Panc1 (cell line): ENCODE data around the gene SPTBN1. TPM values are rescaled to one million over a fixed set of nuclear protein-coding genes. Genes with fewer than 3 reads are reported as not detected.

Experiments
- ATAC-seq: fragments of 200-7000 bp; cut with Tn5 transposase; 2 replicates; pipeline ENCODE4 v1.9.1; 2020; ENCODE audit warnings: mild to moderate bottlenecking, moderate library complexity
- BruUV-seq: library from RNA; stranded (reverse); fragments of 400-500 nt; replicated peaks from 2 replicates; lab custom pipeline; 2021; lab: Mats Ljungman, UMichigan
- CTCF ChIA-PET: fragments of 300-600 bp; sonication (Branson Sonifier 250); formaldehyde crosslinking; loops from one replicate; lab custom pipeline; 2022; ENCODE audit warnings: antibody characterized with exemption; lab: Charles Lee
- POLR2A ChIA-PET: fragments of 300-600 bp; sonication (Branson Sonifier 250); formaldehyde crosslinking; loops from one replicate; lab custom pipeline; 2022; ENCODE audit warnings: antibody characterized with exemption; lab: Charles Lee
- DNase-seq: peaks from one replicate; pipeline ENCODE4 v3.0.0-alpha.2; 2010; ENCODE audit warnings: low read depth, low spot score
- H3K27ac ChIP-seq: 2 replicates; pipeline ENCODE4 v1.5.1; 2011; ENCODE audit warnings: mild to moderate bottlenecking, low read length, inconsistent platforms
- H3K27me3 ChIP-seq: fragments of 200-500 bp; sonication (Bioruptor generic); 2 replicates; pipeline ENCODE4 v1.6.0; 2014; ENCODE audit warnings: low read length, inconsistent platforms; ENCODE audit not compliant: control insufficient read depth, insufficient read depth
- H3K36me3 ChIP-seq: fragments of 200-500 bp; sonication (Bioruptor generic); 2 replicates; pipeline ENCODE4 v1.5.1; 2014; ENCODE audit warnings: inconsistent platforms, mild to moderate bottlenecking, low read length, moderate library complexity; ENCODE audit not compliant: control insufficient read depth, insufficient read depth
- H3K4me1 ChIP-seq: 2 replicates; pipeline ENCODE4 v1.5.1; 2011; ENCODE audit warnings: inconsistent platforms, mild to moderate bottlenecking, low read length, moderate library complexity; ENCODE audit not compliant: control insufficient read depth, insufficient read depth
- H3K4me3 ChIP-seq, 2 experiments: 2 replicates each; pipeline ENCODE4 v1.5.1; 2011 to 2012; ENCODE audit warnings: low read depth in 2 of 2, low read length in 2 of 2, mild to moderate bottlenecking in 2 of 2, inconsistent platforms in 1 of 2, moderate library complexity in 1 of 2
- H3K9me3 ChIP-seq: fragments of 200-500 bp; sonication (Bioruptor generic); 2 replicates; pipeline ENCODE4 v1.5.1; 2014; ENCODE audit warnings: low read depth, mild to moderate bottlenecking, inconsistent platforms, low read length, moderate library complexity; ENCODE audit not compliant: control insufficient read depth, insufficient read depth
- POLR2AphosphoS5 ChIP-seq: IDR thresholded peaks from 2 replicates; pipeline ENCODE4 v1.6.1; 2012; ENCODE audit warnings: mild to moderate bottlenecking, low read depth, low read length, moderate library complexity
- SIN3A ChIP-seq: IDR thresholded peaks from 2 replicates; pipeline ENCODE4 v1.6.1; 2012; ENCODE audit warnings: low read depth, mild to moderate bottlenecking, low read length, moderate library complexity, borderline replicate concordance; ENCODE audit not compliant: insufficient read depth
- TCF7L2 ChIP-seq: IDR thresholded peaks from 2 replicates; pipeline ENCODE4 v1.6.1; 2011; ENCODE audit warnings: mild to moderate bottlenecking, low read depth, low read length, inconsistent platforms
- in situ Hi-C: cut with HindIII; loops from 2 replicates; pipeline ENCODE4 v1.10.0; 2016; ENCODE audit warnings: low sequenced_read_pairs, low pct_unique_long_range_greater_than_20kb
- intact Hi-C: fragments of 100-400 bp; cut with micrococcal nuclease; formaldehyde crosslinking; loops from one replicate; pipeline ENCODE4 v1.10.0; 2022; ENCODE audit not compliant: unreplicated experiment
- total RNA-seq: library from RNA; stranded (reverse); gene quantifications from one replicate; pipeline ENCODE4 v1.2.1, GENCODE V29; 2021; ENCODE audit not compliant: unreplicated experiment
- TF ChIP-seq, protein P1 (sequence below): fragments of 450-650 bp; IDR thresholded peaks from 2 replicates; pipeline ENCODE4 v1.5.1; 2017; ENCODE audit warnings: mild to moderate bottlenecking
- TF ChIP-seq, protein P2 (sequence below), 2 experiments: IDR thresholded peaks; 2 replicates each; pipeline ENCODE4 v1.6.1; 2011 to 2012; ENCODE audit warnings: low read depth in 2 of 2, control low read depth in 1 of 2, low read length in 1 of 2, mild to moderate bottlenecking in 1 of 2, moderate library complexity in 1 of 2; ENCODE audit not compliant: insufficient read depth in 1 of 2

SPTBN1 gene
- total RNA-seq, 1 experiment from 2014 or later, result 169 TPM

DNA sequence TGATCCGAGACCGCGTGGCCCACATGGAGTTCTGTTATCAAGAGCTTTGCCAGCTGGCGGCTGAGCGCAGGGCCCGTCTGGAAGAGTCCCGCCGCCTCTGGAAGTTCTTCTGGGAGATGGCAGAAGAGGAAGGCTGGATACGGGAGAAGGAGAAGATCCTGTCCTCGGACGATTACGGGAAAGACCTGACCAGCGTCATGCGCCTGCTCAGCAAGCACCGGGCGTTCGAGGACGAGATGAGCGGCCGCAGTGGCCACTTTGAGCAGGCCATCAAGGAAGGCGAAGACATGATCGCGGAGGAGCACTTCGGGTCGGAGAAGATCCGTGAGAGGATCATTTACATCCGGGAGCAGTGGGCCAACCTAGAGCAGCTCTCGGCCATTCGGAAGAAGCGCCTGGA lies 172.8 kb downstream of the SPTBN1 start:
- Histone ChIP-seq H3K36me3 (peaks cover 33% of the 10 kb centered on the region), H3K4me3 (no peak overlapping the region), H3K9me3 (no peaks in the 10 kb centered on the region), H3K27ac (no peak overlapping the region), H3K4me1 (peaks cover 6% of the 10 kb centered on the region; the same call in 1 of the 2 replicates), H3K27me3 (no peaks in the 10 kb centered on the region)
- in situ Hi-C loops (no loop called here), intact Hi-C loops (no loop called here)
- no peak for TF ChIP-seq SIN3A
- ChIA-PET POLR2A (no interaction called here), CTCF (no interaction called here)
- ATAC-seq, result no peak
- no peak for DNase-seq
- BruUV-seq, result no TSS peak

DNA sequence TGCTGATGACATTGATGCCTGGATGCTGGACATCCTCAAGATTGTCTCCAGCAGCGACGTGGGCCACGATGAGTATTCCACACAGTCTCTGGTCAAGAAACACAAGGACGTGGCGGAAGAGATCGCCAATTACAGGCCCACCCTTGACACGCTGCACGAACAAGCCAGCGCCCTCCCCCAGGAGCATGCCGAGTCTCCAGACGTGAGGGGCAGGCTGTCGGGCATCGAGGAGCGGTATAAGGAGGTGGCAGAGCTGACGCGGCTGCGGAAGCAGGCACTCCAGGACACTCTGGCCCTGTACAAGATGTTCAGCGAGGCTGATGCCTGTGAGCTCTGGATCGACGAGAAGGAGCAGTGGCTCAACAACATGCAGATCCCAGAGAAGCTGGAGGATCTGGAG lies 173.3 kb downstream of the SPTBN1 start:
- Histone ChIP-seq H3K9me3 (no peaks in the 10 kb centered on the region), H3K27me3 (no peaks in the 10 kb centered on the region), H3K36me3 (peaks cover 31% of the 10 kb centered on the region), H3K4me1 (peaks cover 6% of the 10 kb centered on the region; the same call in 1 of the 2 replicates), H3K27ac (no peak overlapping the region), H3K4me3 (no peak overlapping the region)
- no peak for TF ChIP-seq POLR2AphosphoS5
- intact Hi-C loops (no loop called here), in situ Hi-C loops (no loop called here)
- TSS peak; percentile 76 for BruUV-seq
- DNase-seq, result no peak
- ChIA-PET POLR2A (no interaction called here), CTCF (no interaction called here)
- ATAC-seq, result no peak; the same call in 1 of the 2 replicates

DNA sequence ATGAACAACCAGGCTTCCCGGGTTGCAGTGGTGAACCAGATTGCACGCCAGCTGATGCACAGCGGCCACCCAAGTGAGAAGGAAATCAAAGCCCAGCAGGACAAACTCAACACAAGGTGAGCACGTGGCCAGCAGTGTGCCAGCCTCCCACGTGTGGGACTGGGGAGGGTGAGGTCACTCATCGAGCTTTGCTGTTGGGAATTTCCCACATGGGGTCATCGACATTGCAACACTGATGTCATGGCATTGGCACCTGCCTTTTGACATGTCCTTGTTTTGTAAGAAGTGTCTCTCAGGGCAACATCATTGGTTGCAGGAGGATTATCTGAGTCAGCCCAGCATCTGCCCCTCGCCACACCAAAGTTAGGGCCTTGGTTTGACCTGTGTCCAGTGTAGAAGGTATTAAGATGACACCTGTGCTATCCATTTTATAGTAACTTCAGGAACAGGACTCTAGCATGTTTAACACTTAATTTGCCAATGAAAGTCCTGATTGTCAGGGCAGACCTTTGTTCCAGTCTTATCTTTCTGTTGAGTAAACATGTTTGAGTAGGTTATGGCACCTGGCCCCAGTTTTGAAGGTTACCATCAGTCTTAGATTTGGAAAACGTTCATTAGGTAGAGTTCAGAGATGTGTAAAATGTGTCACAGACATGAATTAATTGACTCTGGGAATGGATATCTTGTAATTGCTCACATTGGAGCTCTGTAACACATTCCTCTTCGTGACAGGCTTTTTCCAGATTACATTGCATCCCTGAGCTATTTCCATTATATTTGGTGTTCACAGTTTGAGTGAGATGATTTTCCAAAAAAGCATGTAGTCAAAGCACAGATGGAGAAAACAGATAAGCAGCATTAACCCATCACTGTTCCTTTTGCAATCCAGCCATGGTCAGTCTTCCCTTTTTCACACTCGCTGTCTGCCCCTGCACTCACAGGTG lies 174.1 kb downstream of the SPTBN1 start:
- Histone ChIP-seq H3K27me3 (no peaks in the 10 kb centered on the region), H3K36me3 (peaks cover 25% of the 10 kb centered on the region), H3K9me3 (no peaks in the 10 kb centered on the region), H3K4me3 (no peak overlapping the region), H3K27ac (no peak overlapping the region), H3K4me1 (peaks cover 6% of the 10 kb centered on the region; the same call in 1 of the 2 replicates)
- ChIA-PET POLR2A (no interaction called here), CTCF (interaction anchor here (0.6 kb wide), 1 partner anchor 407 kb away, joined by 12 read pairs; no protein-coding TSS in a partner anchor)
- ATAC-seq (peak; percentile 21; the same call in 1 of the 2 replicates), DNase-seq (peak; percentile 35)
- TF ChIP-seq TCF7L2, result no peak
- TF ChIP-seq, protein P1, sequence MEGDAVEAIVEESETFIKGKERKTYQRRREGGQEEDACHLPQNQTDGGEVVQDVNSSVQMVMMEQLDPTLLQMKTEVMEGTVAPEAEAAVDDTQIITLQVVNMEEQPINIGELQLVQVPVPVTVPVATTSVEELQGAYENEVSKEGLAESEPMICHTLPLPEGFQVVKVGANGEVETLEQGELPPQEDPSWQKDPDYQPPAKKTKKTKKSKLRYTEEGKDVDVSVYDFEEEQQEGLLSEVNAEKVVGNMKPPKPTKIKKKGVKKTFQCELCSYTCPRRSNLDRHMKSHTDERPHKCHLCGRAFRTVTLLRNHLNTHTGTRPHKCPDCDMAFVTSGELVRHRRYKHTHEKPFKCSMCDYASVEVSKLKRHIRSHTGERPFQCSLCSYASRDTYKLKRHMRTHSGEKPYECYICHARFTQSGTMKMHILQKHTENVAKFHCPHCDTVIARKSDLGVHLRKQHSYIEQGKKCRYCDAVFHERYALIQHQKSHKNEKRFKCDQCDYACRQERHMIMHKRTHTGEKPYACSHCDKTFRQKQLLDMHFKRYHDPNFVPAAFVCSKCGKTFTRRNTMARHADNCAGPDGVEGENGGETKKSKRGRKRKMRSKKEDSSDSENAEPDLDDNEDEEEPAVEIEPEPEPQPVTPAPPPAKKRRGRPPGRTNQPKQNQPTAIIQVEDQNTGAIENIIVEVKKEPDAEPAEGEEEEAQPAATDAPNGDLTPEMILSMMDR, result no peak
- TF ChIP-seq POLR2AphosphoS5, result no peak
- TF ChIP-seq, protein P2, sequence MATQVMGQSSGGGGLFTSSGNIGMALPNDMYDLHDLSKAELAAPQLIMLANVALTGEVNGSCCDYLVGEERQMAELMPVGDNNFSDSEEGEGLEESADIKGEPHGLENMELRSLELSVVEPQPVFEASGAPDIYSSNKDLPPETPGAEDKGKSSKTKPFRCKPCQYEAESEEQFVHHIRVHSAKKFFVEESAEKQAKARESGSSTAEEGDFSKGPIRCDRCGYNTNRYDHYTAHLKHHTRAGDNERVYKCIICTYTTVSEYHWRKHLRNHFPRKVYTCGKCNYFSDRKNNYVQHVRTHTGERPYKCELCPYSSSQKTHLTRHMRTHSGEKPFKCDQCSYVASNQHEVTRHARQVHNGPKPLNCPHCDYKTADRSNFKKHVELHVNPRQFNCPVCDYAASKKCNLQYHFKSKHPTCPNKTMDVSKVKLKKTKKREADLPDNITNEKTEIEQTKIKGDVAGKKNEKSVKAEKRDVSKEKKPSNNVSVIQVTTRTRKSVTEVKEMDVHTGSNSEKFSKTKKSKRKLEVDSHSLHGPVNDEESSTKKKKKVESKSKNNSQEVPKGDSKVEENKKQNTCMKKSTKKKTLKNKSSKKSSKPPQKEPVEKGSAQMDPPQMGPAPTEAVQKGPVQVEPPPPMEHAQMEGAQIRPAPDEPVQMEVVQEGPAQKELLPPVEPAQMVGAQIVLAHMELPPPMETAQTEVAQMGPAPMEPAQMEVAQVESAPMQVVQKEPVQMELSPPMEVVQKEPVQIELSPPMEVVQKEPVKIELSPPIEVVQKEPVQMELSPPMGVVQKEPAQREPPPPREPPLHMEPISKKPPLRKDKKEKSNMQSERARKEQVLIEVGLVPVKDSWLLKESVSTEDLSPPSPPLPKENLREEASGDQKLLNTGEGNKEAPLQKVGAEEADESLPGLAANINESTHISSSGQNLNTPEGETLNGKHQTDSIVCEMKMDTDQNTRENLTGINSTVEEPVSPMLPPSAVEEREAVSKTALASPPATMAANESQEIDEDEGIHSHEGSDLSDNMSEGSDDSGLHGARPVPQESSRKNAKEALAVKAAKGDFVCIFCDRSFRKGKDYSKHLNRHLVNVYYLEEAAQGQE (IDR thresholded peaks at IDR 0.05; ENCODE audit: insufficient read depth in 1 of 2, low read depth in 2 of 2, low read length in 1 of 2), result no peak
- no peak for TF ChIP-seq SIN3A
- in situ Hi-C loops, result no loop called here
- intact Hi-C loops, result no loop called here
- BruUV-seq, result no TSS peak
